H9 (cell line): ENCODE measurements around the gene KIRREL3. TPM values are rescaled to one million over a fixed set of nuclear protein-coding genes. Genes with fewer than 3 reads are reported as not detected.
A peak's percentile ranks its signal among the peaks of the same experiment; 100 is the strongest.

ENCODE experiments used
- DNase-seq: peaks from one replicate; pipeline ENCODE4 v3.0.0-alpha.2; 2017
- H2AFZ ChIP-seq: one replicate; pipeline ENCODE4 v1.6.1; 2013; ENCODE audit warnings: mild to moderate bottlenecking, low read length, control low read depth, moderate library complexity
- H2AK5ac ChIP-seq: 2 replicates; pipeline ENCODE4 v1.6.1; 2013; ENCODE audit warnings: low read length, control low read depth, mixed read lengths; ENCODE audit not compliant: insufficient read length
- H2BK120ac ChIP-seq: one replicate; pipeline ENCODE4 v1.6.1; 2013; ENCODE audit warnings: low read depth, mild to moderate bottlenecking, low read length, control low read depth, inconsistent platforms; ENCODE audit not compliant: poor library complexity, severe bottlenecking
- H2BK12ac ChIP-seq: 2 replicates; pipeline ENCODE4 v1.6.1; 2013; ENCODE audit warnings: low read length, control low read depth, mixed read lengths, low read depth; ENCODE audit not compliant: insufficient read length
- H2BK15ac ChIP-seq: 2 replicates; pipeline ENCODE4 v1.6.1; 2013; ENCODE audit warnings: low read depth, low read length, control low read depth
- H2BK20ac ChIP-seq: one replicate; pipeline ENCODE4 v1.6.1; 2013; ENCODE audit warnings: low read depth, mild to moderate bottlenecking, low read length, control low read depth, inconsistent platforms; ENCODE audit not compliant: poor library complexity, severe bottlenecking
- H2BK5ac ChIP-seq: 2 replicates; pipeline ENCODE4 v1.6.1; 2013; ENCODE audit warnings: low read length, control low read depth, mixed read lengths; ENCODE audit not compliant: insufficient read length
- H3K14ac ChIP-seq: 2 replicates; pipeline ENCODE4 v1.6.1; 2013; ENCODE audit warnings: low read length, control low read depth; ENCODE audit not compliant: insufficient read depth
- H3K18ac ChIP-seq: 2 replicates; pipeline ENCODE4 v1.6.1; 2013; ENCODE audit warnings: low read depth, mild to moderate bottlenecking, mixed read lengths, low read length, control low read depth; ENCODE audit not compliant: insufficient read length
- H3K23ac ChIP-seq: 2 replicates; pipeline ENCODE4 v1.6.1; 2013; ENCODE audit warnings: low read length, control low read depth, mixed read lengths, low read depth; ENCODE audit not compliant: insufficient read length
- H3K23me2 ChIP-seq: 2 replicates; pipeline ENCODE4 v1.6.1; 2013; ENCODE audit warnings: low read depth, mild to moderate bottlenecking, mixed read lengths, low read length, control low read depth; ENCODE audit not compliant: insufficient read length, poor library complexity, severe bottlenecking
- H3K27ac ChIP-seq: 2 replicates; pipeline ENCODE4 v1.5.1; 2013; ENCODE audit warnings: low read length, control low read depth, mixed read lengths, low read depth; ENCODE audit not compliant: insufficient read length
- H3K27me3 ChIP-seq: 2 replicates; pipeline ENCODE4 v1.6.1; 2013; ENCODE audit warnings: low read length, control low read depth, inconsistent platforms; ENCODE audit not compliant: insufficient read depth
- H3K4ac ChIP-seq: 2 replicates; pipeline ENCODE4 v1.6.1; 2013; ENCODE audit warnings: low read depth, mild to moderate bottlenecking, control low read depth, inconsistent platforms, low read length, moderate library complexity
- H3K4me1 ChIP-seq: 2 replicates; pipeline ENCODE4 v1.6.1; 2013; ENCODE audit warnings: low read length, control low read depth, inconsistent platforms; ENCODE audit not compliant: insufficient read depth
- H3K4me2 ChIP-seq: 2 replicates; pipeline ENCODE4 v1.6.1; 2013; ENCODE audit warnings: low read length, control low read depth, mixed read lengths; ENCODE audit not compliant: insufficient read length, insufficient read depth
- H3K56ac ChIP-seq: 2 replicates; pipeline ENCODE4 v1.6.1; 2013; ENCODE audit warnings: low read depth, mild to moderate bottlenecking, mixed read lengths, low read length, control low read depth; ENCODE audit not compliant: insufficient read length
- H3K79me1 ChIP-seq: 2 replicates; pipeline ENCODE4 v1.6.1; 2013; ENCODE audit warnings: low read depth, mild to moderate bottlenecking, moderate library complexity, low read length, control low read depth, inconsistent platforms; ENCODE audit not compliant: insufficient read depth, poor library complexity, severe bottlenecking
- H3K79me2 ChIP-seq: 2 replicates; pipeline ENCODE4 v1.6.1; 2013; ENCODE audit warnings: low read length, control low read depth, inconsistent platforms; ENCODE audit not compliant: insufficient read depth
- H3K9ac ChIP-seq: 2 replicates; pipeline ENCODE4 v1.6.1; 2013; ENCODE audit warnings: low read length, control low read depth, mixed read lengths; ENCODE audit not compliant: insufficient read length; ENCODE audit errors: extremely low read depth
- H3K9me3 ChIP-seq: one replicate; pipeline ENCODE4 v1.6.1; 2013; ENCODE audit warnings: low read depth, low read length, inconsistent platforms; ENCODE audit not compliant: control insufficient read depth
- H3T11ph ChIP-seq: one replicate; pipeline ENCODE4 v1.6.1; 2013; ENCODE audit warnings: mild to moderate bottlenecking, low read length, control low read depth, inconsistent platforms
- H4K20me1 ChIP-seq: one replicate; pipeline ENCODE4 v1.6.1; 2013; ENCODE audit not compliant: control insufficient read depth, insufficient read length, insufficient read depth
- H4K5ac ChIP-seq: 2 replicates; pipeline ENCODE4 v1.6.1; 2013; ENCODE audit warnings: low read depth, mild to moderate bottlenecking, mixed read lengths, low read length, control low read depth; ENCODE audit not compliant: insufficient read length
- H4K8ac ChIP-seq: replicated peaks from 2 replicates; pipeline ENCODE4 v1.6.1; 2013; ENCODE audit warnings: low read length, control low read depth, mixed read lengths, low read depth; ENCODE audit not compliant: insufficient read length
- H4K91ac ChIP-seq: 2 replicates; pipeline ENCODE4 v1.6.1; 2013; ENCODE audit warnings: low read depth, mild to moderate bottlenecking, moderate library complexity, mixed read lengths, low read length, control low read depth; ENCODE audit not compliant: insufficient read length
- H3K27ac Mint-ChIP-seq, 3 experiments: 2 replicates in 2 of 3; 3 replicates in 1 of 3; pipeline ENCODE4 v1.8.0; 2020 to 2021; ENCODE audit warnings: mixed read lengths in 3 of 3, mild to moderate bottlenecking in 1 of 3, moderate library complexity in 1 of 3
- H3K27me3 Mint-ChIP-seq: 2 replicates; pipeline ENCODE4 v1.8.0; 2021; ENCODE audit warnings: low read depth, mild to moderate bottlenecking, moderate library complexity, mixed read lengths
- H3K36me3 Mint-ChIP-seq, 3 experiments: 2 replicates in 2 of 3; 3 replicates in 1 of 3; pipeline ENCODE4 v1.8.0; 2020 to 2021; ENCODE audit warnings: low read depth in 3 of 3, mixed read lengths in 3 of 3; ENCODE audit not compliant: insufficient read depth in 1 of 3
- H3K4me1 Mint-ChIP-seq, 2 experiments: 2 replicates each; pipeline ENCODE4 v1.8.0; 2020; ENCODE audit warnings: mixed read lengths in 2 of 2
- H3K4me3 Mint-ChIP-seq, 2 experiments: 2 replicates in 1 of 2; 3 replicates in 1 of 2; pipeline ENCODE4 v1.8.0; 2020 to 2021; ENCODE audit warnings: mild to moderate bottlenecking in 2 of 2, mixed read lengths in 2 of 2, moderate library complexity in 1 of 2
- H3K9me3 Mint-ChIP-seq, 2 experiments: 2 replicates in 1 of 2; 3 replicates in 1 of 2; pipeline ENCODE4 v1.8.0; 2020; ENCODE audit warnings: mild to moderate bottlenecking in 2 of 2, mixed read lengths in 2 of 2, moderate library complexity in 1 of 2
- CTCF ChIP-seq: fragments of 200-600 bp; sonication (generic); conservative IDR thresholded peaks from 3 replicates; pipeline ENCODE4 v1.8.0; 2021; ENCODE audit warnings: antibody characterized with exemption, mild to moderate bottlenecking
- WGBS: extraction: QIAGEN DNeasy Blood & Tissue Kit; methylation state at CpG from one replicate; pipeline ENCODE4 v1.1.7; 2013; ENCODE audit warnings: missing lambda C conversion rate, low lambda C conversion rate, mixed read lengths; ENCODE audit not compliant: insufficient read length; ENCODE audit errors: extremely low coverage; 5-methylcytosine and 5-hydroxymethylcytosine counted together
- total RNA-seq: library from RNA; stranded (reverse); gene quantifications from 2 replicates; pipeline ENCODE4 v1.2.1, GENCODE V29; 2021

The KIRREL3 gene
- total RNA-seq, 1 experiment from 2014 or later, result 0.17 TPM

GRCh38 chr11:126481303-126481680 lies 519.3 kb downstream of the KIRREL3 start:
- no peaks in the 10 kb centered on the region for H3K79me1 ChIP-seq
- H3K27ac Mint-ChIP-seq, result peak overlapping the region in 1 of 3 experiments; percentile 19; a peak in 1 of 7 replicates
- no peak overlapping the region for H3T11ph ChIP-seq
- no peak overlapping the region for H2BK15ac ChIP-seq
- no peak for DNase-seq
- H4K20me1 ChIP-seq, result no peaks in the 10 kb centered on the region
- no peaks in the 10 kb centered on the region for H3K79me2 ChIP-seq
- H4K91ac ChIP-seq, result no peak overlapping the region
- H2AK5ac ChIP-seq, result no peak overlapping the region
- no peak overlapping the region for H3K4me3 Mint-ChIP-seq
- peaks cover 3% of the 10 kb centered on the region for H3K27me3 Mint-ChIP-seq
- H3K27me3 ChIP-seq, result no peaks in the 10 kb centered on the region; the same call in 1 of the 2 replicates
- no peak overlapping the region for H3K18ac ChIP-seq
- TF ChIP-seq CTCF, result no peak
- no peak overlapping the region for H2BK5ac ChIP-seq
- H3K9ac ChIP-seq, result no peak overlapping the region
- H3K4me2 ChIP-seq, result no peak overlapping the region
- no peak overlapping the region for H3K23ac ChIP-seq
- no peak overlapping the region for H2AFZ ChIP-seq
- H3K36me3 Mint-ChIP-seq, result no peaks in the 10 kb centered on the region; a peak in 1 of 7 replicates
- no peak overlapping the region for H4K8ac ChIP-seq
- no peaks in the 10 kb centered on the region for H3K4me1 ChIP-seq
- H3K27ac ChIP-seq, result no peak overlapping the region
- no peak overlapping the region for H3K14ac ChIP-seq
- no peak overlapping the region for H2BK12ac ChIP-seq
- H3K56ac ChIP-seq, result no peak overlapping the region
- no peaks in the 10 kb centered on the region for H3K23me2 ChIP-seq
- H4K5ac ChIP-seq, result no peak overlapping the region
- no peak overlapping the region for H2BK120ac ChIP-seq
- H3K4ac ChIP-seq, result no peak overlapping the region
- no peak overlapping the region for H2BK20ac ChIP-seq
- peaks cover 19 to 40% of the 10 kb centered on the region in 2 experiments for H3K4me1 Mint-ChIP-seq
- no peaks in the 10 kb centered on the region; a peak in 1 of 5 replicates for H3K9me3 Mint-ChIP-seq
- no CpG with 5 or more reads among the region's 5 CpGs for WGBS
- no peaks in the 10 kb centered on the region for H3K9me3 ChIP-seq
